ENCODE data around the gene FHIT.

FHIT gene

DNA sequence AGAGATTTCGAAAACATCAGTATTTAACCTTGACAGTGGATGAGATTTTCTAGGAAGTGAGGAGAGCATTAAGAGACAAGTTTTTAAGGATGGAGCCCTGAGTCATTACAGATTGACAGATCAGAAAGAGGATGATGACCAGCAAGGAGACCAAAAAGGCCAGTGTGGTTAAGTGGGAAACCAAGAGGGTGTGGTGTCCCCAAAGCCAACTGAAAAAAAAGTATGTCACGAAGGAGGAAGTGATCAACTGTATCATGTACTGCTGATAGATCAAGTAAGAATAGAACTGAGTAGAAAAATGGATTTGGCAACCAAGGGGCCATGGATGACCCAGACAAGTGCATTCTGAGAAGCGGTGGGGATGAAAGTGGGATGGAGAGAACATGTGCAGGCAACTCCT lies 491.8 kb downstream of the FHIT start:
- no peak for DNase-seq (ENCODE audit: low read depth)

- no peak for DNase-seq (ENCODE audit: low read depth)
Observed at GRCh38 chr3:60758831-60759230, 492.4 kb downstream of the FHIT start.

GRCh38 chr3:60758171-60758570 lies 493.1 kb downstream of the FHIT start:
- no peak for DNase-seq (ENCODE audit: low read depth)

- DNase-seq (ENCODE audit: low read depth): no peak
Observed at GRCh38 chr3:60757724-60758123, 493.5 kb downstream of the FHIT start.

- DNase-seq (ENCODE audit: low read depth): no peak
Observed at GRCh38 chr3:60756241-60757030, 494.8 kb downstream of the FHIT start.

DNA sequence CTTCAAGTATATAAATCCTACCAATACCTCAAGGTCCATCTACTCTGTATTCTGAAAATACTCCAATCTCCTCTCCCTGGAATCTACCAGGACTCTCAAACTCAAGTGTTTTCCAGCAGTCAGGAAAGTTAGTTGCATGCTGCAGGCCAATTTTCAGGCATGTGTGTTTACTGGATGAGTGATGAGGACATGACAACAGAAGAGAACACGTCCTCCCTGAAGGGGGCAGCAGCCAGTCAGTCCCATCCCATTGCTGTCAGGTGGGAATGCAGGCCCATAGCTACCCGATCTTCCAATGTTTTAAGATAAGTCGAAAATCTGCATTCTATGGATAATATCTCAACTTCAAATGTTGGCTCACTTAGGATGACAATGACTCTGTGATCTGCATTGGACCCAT lies 496.2 kb downstream of the FHIT start:
- no peak for DNase-seq (ENCODE audit: low read depth)

DNA sequence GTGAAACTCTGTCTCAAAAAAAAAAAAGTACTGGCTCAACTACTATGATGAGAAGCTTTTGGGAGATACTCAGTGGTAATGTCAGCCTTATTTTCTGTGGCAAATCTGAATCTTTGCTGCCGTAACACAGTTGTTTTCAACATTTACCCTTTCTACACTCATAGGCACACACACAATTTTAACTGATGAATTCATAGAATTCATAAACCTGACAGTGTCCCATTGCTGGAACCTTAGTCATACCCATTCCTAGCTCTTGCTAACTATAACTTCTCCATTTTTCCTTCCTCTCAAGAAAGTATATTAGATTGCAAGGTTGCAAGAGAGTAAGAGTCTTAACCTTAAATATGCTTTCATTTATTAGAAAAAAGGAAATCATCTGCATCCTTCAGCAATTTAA lies 496.6 kb downstream of the FHIT start:
- no peak for DNase-seq (ENCODE audit: low read depth)

- no peak for DNase-seq (ENCODE audit: low read depth)
Observed at GRCh38 chr3:60752809-60753208, 498.4 kb downstream of the FHIT start.

- no peak for DNase-seq (ENCODE audit: low read depth)
Observed at GRCh38 chr3:60746695-60747416, 504.4 kb downstream of the FHIT start.

DNA sequence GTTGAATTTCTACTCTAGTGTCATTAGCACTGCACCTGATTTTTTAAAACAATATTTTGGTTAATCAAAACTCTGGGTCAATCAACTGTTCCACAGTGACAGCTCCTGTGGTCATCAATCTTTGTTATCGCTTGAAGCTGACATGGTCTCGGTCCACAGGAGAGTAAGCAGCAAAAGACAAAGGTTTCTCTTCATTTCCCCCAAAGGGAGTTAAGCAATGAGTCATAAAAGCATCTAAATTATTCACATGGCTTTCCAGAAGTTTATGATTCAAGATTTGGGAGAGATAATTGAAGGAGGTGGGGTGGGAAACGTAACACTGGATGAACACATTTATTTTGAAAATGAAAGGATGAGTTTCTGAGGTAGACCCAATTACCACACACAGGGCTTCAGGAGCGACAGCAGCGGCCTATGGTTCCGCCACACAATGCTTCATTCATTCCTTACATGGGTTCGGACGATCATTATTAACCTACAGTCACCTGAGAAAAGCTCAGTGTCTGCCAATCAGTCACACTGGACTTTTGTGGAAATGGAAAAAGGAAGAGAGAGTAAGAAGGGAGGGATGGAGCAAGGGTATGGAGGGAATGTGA lies 505.1 kb downstream of the FHIT start:
- DNase-seq (ENCODE audit: low read depth): no peak

GRCh38 chr3:60743631-60744164 lies 507.6 kb downstream of the FHIT start:
- DNase-seq (ENCODE audit: low read depth): no peak

GRCh38 chr3:60742606-60743145 lies 508.6 kb downstream of the FHIT start:
- DNase-seq (ENCODE audit: low read depth): no peak

DNA sequence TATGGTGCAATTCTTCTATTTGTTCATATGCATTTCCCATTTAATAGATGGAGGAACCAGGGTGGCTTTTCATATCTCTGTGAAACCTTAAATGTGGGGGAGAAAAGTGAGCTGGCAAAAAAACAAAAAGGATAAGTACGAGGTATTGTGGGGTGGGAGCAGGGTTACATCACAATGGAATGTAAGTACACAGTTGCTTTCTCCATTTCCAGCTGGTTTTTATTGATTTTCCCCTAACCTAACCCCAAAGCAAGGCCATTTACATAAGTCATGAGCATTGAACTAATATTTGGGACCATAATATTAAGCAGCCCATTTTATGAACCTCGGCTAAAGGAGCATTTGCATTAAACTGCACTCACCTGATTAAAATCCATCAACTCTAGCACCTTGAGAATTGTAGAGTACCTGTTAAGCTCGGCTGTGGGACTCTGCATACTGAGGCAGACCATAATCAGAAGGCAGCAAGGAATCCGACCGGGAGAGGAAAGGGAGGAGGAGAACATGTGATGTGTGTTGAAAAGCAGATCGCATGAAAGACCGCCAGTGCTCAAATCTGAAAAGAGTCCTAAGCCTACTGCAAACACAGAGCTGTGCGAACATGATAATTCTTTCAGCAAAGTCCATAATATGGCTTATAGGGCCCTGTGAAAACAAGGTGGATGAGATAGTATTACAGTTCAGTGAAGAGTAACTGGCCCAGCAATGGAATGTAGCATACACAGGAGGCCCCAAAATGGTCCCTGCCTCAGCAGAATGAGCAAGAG lies 513.4 kb downstream of the FHIT start:
- no peak for DNase-seq (ENCODE audit: low read depth)

DNA sequence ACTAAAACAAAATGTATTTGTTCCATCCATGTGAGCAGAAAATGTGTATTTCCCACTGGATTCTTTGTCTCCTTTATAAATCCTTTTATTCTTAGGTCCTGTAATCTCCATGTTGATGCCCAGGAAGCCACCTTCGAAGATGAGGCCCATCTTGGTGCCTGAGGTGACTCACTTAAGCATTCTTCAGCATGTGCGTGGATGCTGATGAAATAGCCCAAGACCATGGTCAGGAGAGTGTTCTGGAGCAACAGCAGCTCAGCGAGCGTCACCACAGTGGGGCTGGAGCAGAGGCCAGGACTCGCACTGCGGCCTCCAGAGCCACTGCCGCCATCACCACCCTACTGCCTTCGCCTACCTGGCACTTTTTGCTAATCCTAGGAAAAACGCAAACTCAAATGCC lies 520.9 kb downstream of the FHIT start:
- no peak for DNase-seq (ENCODE audit: low read depth)

DNA sequence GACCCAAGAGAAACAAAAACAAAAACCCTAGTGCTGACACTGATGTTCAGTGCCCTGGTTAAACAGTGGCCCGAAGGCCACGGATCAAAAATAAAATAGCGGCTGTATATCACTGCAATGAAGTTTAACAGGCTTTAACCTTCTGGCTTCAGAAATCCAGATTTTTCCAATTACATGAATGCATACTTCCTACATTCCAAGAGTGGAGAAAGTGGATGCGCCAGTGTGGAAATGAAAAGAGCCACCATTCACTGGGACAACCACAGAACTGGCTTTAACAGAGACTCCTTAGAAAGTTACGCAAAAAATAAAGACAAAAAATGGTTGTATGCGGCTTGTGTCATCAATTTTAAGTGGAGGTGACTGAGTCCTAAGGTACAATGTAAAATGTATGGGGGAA lies 522.2 kb downstream of the FHIT start:
- no peak for DNase-seq (ENCODE audit: low read depth)

GRCh38 chr3:60728006-60728405 lies 523.2 kb downstream of the FHIT start:
- no peak for DNase-seq (ENCODE audit: low read depth)

- DNase-seq (ENCODE audit: low read depth): no peak
Observed at GRCh38 chr3:60720736-60721135, 530.5 kb downstream of the FHIT start.

GRCh38 chr3:60716573-60716972 lies 534.7 kb downstream of the FHIT start:
- DNase-seq (ENCODE audit: low read depth): no peak

DNA sequence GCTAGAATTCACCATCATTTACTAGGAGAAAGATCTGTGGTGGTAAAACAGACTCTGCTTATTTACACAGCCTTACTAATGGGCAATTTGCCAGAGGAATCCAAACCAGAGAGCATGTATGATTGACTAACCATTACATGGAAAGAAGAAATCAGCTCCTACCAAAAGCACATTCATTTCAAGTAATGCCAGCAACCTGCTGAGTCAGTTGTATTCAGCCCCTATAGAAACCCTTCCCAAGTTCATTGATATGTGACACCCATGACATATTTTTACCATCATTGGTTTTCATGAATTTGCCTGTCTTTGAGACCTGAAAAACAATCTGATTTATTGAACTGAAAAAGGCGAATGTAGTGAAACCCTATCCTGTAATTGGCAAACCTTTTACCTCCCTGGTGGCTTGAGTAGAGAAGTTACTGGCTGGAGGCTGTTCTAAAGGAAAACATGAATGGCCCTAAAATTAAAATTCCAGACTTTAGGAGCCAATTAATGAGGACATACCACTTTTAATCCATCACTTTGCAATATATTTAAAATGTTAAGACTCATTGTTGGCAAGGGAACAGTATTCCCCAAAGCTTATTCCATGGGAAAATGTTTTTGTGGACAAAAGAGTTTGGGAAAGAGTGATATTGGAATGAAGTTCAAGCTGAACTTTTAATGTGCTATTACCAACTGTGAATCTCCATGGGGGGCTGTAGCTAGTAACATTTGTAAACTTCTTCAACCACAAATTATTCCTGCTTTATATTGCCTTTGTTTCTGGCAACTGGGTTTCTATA lies 542.9 kb downstream of the FHIT start:
- no peak for DNase-seq (ENCODE audit: low read depth)

GRCh38 chr3:60707452-60708020 lies 543.7 kb downstream of the FHIT start:
- no peak for DNase-seq (ENCODE audit: low read depth)

Data from activated T-helper 9 cell treated with anti-CD3 and anti-CD28 coated beads, Interleukin-2, amount 50 U/mL, for 16 hours (primary cell).